Stimulated activated CD4-positive, alpha-beta T cell treated with anti-CD3 and anti-CD28 coated beads, Interleukin-12 subunit alpha, Interleukin-12 subunit beta, amount 100 ng/mL, for 4 hours (primary cell): ENCODE data around the gene CACNA1D.

Experiments used
- DNase-seq: peaks from one replicate; pipeline ENCODE4 v3.0.0-alpha.2; 2020

Gene CACNA1D

GRCh38 chr3:53795789-53796560 is 301.6 kb downstream of the CACNA1D start:
- no peak for DNase-seq

- no peak for DNase-seq
Observed at GRCh38 chr3:53798144-53798543, 303.7 kb downstream of the CACNA1D start.

- no peak for DNase-seq
Observed at GRCh38 chr3:53799338-53799865, 305.0 kb downstream of the CACNA1D start.

- no peak for DNase-seq
Observed at GRCh38 chr3:53800041-53800906, 305.9 kb downstream of the CACNA1D start.

GRCh38 chr3:53801319-53801718 is 306.9 kb downstream of the CACNA1D start:
- no peak for DNase-seq

- DNase-seq: no peak
Observed at GRCh38 chr3:53802256-53802880, 308.0 kb downstream of the CACNA1D start.

- no peak for DNase-seq
Observed at GRCh38 chr3:53803124-53803815, 308.9 kb downstream of the CACNA1D start.

- no peak for DNase-seq
Observed at GRCh38 chr3:53803816-53804695, 309.6 kb downstream of the CACNA1D start.

GRCh38 chr3:53804697-53805462 is 310.5 kb downstream of the CACNA1D start:
- DNase-seq: no peak

- DNase-seq: no peak
Observed at GRCh38 chr3:53805463-53806159, 311.2 kb downstream of the CACNA1D start.

- DNase-seq: no peak
Observed at GRCh38 chr3:53806182-53807116, 312.0 kb downstream of the CACNA1D start.

- no peak for DNase-seq
Observed at GRCh38 chr3:53807117-53807810, 312.9 kb downstream of the CACNA1D start.

GRCh38 chr3:53808496-53808895 is 314.1 kb downstream of the CACNA1D start:
- no peak for DNase-seq

GRCh38 chr3:53809267-53809666 is 314.9 kb downstream of the CACNA1D start:
- no peak for DNase-seq

- DNase-seq: no peak
Observed at GRCh38 chr3:53809764-53810400, 315.5 kb downstream of the CACNA1D start.

GRCh38 chr3:53811143-53811927 is 316.9 kb downstream of the CACNA1D start:
- DNase-seq: no peak

GRCh38 chr3:53812434-53812833 is 318.0 kb downstream of the CACNA1D start:
- DNase-seq: no peak
